RWPE1 (cell line): Measurements from ENCODE around the gene ADRA2A.

ENCODE experiments used
- CTCF ChIA-PET: fragments of 350-600 bp; sonication (Branson Sonifier 250); formaldehyde crosslinking; extraction: SDS; loops from one replicate; lab custom pipeline; 2021; lab: Yijun Ruan, JAX
- POLR2A ChIA-PET: fragments of 400-600 bp; formaldehyde crosslinking; extraction: SDS; loops from one replicate; lab custom pipeline; 2020; ENCODE audit warnings: antibody characterized with exemption; ENCODE audit not compliant: low non-redundant PET; lab: Yijun Ruan, JAX
- DNase-seq: peaks from one replicate; pipeline ENCODE4 v3.0.0; 2012; ENCODE audit warnings: low spot score
- H3K27ac ChIP-seq: fragments of 450-650 bp; 2 replicates; pipeline ENCODE4 v1.5.1; 2017
- TF ChIP-seq, protein P1 (sequence below): fragments of 450-650 bp; conservative IDR thresholded peaks from 2 replicates; pipeline ENCODE4 v1.5.1; 2017; ENCODE audit warnings: low read depth, mild to moderate bottlenecking

Gene ADRA2A

DNA sequence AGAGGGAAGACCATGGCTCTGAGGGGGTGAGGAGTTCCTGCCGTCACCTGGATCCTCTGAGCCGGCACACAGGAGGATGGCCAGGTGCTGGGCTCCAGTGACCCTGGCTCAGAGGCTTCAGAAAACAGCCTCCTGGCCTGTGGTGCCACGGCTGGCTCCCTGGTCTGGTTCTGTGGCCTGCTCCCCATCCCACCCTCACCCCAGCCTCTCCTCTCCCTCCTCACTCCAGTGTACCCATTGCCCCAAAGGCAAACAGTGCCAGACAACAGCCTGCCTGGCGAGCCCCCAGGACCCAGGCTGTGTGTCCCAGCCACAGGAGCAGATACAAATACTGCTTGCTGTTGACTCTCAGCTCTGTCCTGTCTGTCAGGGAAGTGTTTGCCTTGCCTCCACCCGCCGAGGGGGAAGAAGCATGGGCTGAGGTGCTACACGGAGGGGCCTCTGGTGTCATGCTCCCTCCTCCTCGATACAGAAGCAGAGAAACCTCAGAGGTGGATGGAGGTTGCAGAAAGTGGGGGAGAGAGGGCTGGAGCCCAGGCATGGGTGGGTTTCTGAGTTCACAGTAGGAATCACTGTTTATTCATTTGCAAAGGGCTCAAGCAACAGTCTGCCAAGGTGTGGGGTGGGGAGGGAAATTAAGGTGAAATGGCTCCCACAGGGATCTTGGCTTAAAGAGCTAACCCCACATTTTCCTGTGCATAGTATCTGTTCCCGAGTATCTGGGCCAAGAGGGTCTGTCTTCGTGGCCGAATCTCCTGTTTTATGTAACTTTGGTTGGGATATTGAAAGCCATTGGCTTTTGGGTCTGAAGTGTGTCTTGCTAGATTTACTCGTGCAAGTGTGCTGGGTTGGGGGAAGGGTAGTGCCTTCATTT, 5.5 kb downstream of the ADRA2A start:
- no peak overlapping the region for H3K27ac ChIP-seq
- DNase-seq: no peak
- CTCF ChIA-PET: interaction anchor here (0.5 to 0.6 kb wide), 2 partner anchors 241 to 1746 kb away, joined by 3 to 4 read pairs; no protein-coding TSS in a partner anchor
- POLR2A ChIA-PET: no interaction called here
- TF ChIP-seq, protein P1, sequence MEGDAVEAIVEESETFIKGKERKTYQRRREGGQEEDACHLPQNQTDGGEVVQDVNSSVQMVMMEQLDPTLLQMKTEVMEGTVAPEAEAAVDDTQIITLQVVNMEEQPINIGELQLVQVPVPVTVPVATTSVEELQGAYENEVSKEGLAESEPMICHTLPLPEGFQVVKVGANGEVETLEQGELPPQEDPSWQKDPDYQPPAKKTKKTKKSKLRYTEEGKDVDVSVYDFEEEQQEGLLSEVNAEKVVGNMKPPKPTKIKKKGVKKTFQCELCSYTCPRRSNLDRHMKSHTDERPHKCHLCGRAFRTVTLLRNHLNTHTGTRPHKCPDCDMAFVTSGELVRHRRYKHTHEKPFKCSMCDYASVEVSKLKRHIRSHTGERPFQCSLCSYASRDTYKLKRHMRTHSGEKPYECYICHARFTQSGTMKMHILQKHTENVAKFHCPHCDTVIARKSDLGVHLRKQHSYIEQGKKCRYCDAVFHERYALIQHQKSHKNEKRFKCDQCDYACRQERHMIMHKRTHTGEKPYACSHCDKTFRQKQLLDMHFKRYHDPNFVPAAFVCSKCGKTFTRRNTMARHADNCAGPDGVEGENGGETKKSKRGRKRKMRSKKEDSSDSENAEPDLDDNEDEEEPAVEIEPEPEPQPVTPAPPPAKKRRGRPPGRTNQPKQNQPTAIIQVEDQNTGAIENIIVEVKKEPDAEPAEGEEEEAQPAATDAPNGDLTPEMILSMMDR: no peak

DNA sequence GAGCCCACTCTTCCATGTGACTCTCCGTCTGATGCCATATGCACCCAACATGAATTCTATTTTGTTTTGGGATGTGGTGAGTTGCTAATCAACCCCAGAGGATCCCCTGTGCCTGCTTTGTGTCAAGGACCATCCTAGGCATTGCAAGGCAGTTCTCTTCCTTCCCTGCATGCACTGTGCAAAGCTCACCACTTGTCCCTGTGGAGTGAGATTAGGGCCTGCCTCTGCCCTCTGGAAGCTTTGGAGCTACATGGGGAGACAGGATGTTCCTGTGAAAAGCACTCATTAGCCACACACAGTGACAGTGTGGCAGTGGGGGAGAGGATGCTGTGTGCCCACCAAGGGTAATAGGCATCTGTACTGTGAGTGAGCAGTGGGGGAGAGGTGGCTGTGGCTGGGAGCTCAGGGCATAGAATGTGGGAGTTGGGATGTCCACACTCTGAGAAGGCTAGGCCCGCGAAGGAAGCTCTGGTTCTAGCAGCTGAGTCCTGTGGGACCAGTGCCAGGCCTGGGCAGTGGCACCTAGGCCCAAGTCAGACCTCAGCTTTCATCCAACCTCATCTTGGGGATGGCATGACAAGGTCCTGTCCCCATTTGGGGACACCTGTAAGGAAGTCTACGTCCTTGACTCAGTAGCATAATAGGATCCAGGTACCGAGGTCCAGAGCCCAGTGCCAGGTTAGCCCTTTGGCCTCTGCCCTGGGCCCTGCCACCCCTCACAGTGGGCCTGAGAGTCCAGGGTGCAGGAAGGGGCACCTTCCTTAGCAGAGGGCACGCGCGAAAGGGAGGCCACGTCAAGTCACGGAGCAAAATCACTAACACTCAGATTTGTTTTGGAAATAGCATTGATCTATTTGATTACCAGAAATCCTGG, 6.6 kb downstream of the ADRA2A start:
- CTCF ChIA-PET: interaction anchor here (0.5 to 1.0 kb wide), 3 partner anchors 240 to 1745 kb away, joined by 3 to 4 read pairs (median 3); no protein-coding TSS in a partner anchor

DNA sequence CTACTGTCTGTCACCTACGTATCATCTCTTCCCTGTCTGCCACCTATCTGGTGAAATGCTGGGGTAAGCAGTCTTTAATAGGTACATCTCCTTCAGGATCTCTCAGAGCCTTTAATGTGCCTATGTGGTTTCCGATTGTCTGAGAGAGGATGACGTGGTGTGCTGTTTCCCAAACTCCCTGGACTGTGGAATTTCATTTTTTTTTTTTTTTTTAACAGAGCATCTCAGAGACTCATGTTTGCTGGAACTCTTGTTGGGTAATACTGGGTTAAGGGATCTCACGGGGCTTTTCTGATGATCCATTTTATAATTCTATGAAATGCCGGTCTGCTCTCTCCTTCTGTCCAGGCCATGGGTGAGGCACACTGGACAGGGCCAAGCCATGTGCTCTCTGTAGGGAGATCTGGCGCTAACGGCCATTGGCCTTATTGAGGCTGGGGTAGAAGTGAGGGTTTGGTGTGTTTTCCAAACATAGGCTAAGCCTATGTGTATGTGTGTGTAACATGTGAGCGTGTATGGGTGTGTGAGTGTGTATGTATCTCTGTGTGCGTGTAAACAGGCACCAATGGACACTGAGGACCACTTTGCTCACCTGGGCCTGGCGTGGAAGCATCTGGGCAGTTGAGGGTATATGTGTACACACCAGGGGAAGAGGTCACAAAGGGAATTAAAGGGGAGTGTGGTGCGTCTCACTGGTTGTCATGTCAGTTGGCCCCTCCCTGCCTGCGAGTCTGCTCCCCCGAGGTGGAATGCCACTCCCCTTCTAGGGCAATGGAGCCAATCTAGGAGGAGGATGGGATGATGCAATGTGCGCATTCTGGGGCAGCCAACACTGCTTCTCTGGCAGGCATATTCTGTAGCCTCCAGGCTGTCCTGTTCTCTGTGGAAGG, 7.8 kb downstream of the ADRA2A start:
- ChIA-PET CTCF (no interaction called here), POLR2A (no interaction called here)
- no peak overlapping the region for H3K27ac ChIP-seq
- TF ChIP-seq, protein P1: no peak
- no peak for DNase-seq

More for the DNA sequence above, 6.6 kb downstream of the ADRA2A start:
- H3K27ac ChIP-seq: no peak overlapping the region
- no peak for DNase-seq
- TF ChIP-seq, protein P1: no peak
- POLR2A ChIA-PET: no interaction called here

DNA sequence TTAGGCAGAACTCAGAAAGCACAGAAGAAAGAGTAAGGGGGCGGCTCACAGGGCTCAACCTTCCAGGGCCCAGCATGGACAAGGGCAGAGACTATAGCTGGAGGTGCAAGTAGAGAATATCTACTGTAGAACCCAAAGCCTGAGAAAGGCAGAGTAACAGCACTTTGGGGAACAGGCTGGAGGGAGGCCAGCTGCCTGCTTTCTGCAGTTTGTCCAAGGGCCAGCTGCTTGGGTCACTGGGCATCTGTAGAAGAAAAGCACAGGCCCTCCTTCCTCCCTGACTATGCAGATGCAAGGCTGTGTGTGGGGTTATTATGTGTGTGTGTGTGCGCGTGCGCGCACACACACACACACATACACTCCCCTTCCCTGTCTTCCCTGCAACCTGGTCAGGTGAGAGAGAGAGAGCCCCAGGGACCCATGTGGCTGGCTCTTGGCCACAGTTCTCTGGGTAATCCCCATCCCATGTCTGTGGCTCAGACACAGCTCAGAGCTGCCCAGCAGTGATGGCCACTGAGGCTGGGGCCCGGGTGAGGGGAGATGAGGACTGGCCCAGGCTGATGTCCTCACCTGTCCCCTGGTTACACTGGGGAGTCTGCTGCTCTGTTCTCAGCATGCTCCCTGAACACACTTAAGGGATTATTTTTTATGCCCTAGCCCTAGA, 9.0 kb downstream of the ADRA2A start:
- CTCF ChIA-PET: interaction anchor here (0.6 to 1.4 kb wide), 2 partner anchors 10 to 952 kb away, joined by 3 to 11 read pairs; partner anchors contain the start of gene ADRA2A
- POLR2A ChIA-PET: interaction anchor here (0.6 kb wide), 1 partner anchor 192 kb away, joined by 3 read pairs; no protein-coding TSS in a partner anchor
- TF ChIP-seq, protein P1: no peak
- no peak for DNase-seq
- H3K27ac ChIP-seq: no peak overlapping the region

DNA sequence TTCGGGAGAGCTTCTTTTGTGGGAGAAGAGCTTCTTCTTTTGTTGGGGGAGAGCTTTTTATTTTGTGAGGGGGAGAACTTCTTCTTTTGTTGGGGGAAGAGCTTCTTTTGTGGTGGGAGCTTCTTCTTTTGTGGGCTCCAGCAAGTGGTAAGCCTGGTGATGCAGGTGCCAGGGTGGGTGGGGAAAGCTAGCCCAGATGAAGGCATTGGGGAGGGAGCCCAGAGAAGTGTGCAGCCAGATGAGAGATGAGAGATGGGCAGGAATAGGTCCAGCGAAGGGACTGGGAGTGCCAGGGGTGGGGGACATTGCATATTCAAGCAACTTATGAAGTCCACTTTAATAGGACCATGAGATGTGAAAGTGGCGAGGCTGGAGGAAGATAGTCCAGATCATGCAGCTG, 9.7 kb downstream of the ADRA2A start:
- ChIA-PET POLR2A (no interaction called here), CTCF (interaction anchor here (0.6 to 1.4 kb wide), 3 partner anchors 10 to 953 kb away, joined by 3 to 11 read pairs (median 3); partner anchors contain the start of gene ADRA2A)
- TF ChIP-seq, protein P1: no peak
- H3K27ac ChIP-seq: no peak overlapping the region
- no peak for DNase-seq
